GM08714 (cell line): ENCODE results near the gene RBM4.

Source experiments
- H3K4me3 ChIP-seq: fragments of 200-500 bp; sonication (Bioruptor generic); 2 replicates; pipeline ENCODE4 v1.5.1; 2014; ENCODE audit warnings: mild to moderate bottlenecking, low read length, inconsistent platforms
- ZNF274 ChIP-seq: IDR thresholded peaks from 2 replicates; pipeline ENCODE4 v1.6.1; 2012; ENCODE audit warnings: mild to moderate bottlenecking, low read depth, low read length

Gene RBM4

DNA sequence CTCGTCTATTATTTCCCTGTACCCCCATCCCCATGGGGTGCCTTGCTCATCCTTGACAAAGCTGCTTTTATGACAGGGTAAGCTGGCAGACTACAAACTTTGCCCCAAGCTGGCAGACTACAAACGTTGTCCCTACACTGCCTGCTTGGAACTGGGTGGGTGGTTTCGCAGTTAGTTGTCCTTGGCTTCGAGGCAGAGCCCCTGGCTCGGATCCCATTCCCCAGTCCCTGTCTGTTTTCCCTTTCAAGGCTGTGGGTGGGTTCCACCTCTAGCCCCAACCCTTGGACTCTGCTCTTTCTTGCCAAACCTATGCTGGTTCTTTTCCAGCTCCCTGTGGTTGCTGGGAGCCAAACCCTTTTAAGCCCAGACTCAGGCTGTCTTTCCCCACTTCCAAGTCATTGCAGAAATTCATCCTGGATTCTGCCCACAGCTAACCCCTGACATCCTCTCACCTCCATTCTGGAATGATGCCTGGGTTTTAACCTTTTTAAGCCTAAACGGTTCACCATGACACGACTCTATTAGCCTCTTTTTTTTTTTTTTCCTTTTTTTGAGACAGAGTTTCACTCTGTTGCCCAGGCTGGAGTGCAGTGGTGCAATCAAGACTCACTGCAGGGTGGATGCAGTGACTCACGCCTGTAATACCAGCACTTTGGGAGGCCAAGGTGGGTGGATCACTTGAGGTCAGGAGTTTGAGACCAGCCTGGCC is 31.2 kb upstream of the RBM4 start:
- H3K4me3 ChIP-seq = no peak overlapping the region
- no peak for TF ChIP-seq ZNF274

DNA sequence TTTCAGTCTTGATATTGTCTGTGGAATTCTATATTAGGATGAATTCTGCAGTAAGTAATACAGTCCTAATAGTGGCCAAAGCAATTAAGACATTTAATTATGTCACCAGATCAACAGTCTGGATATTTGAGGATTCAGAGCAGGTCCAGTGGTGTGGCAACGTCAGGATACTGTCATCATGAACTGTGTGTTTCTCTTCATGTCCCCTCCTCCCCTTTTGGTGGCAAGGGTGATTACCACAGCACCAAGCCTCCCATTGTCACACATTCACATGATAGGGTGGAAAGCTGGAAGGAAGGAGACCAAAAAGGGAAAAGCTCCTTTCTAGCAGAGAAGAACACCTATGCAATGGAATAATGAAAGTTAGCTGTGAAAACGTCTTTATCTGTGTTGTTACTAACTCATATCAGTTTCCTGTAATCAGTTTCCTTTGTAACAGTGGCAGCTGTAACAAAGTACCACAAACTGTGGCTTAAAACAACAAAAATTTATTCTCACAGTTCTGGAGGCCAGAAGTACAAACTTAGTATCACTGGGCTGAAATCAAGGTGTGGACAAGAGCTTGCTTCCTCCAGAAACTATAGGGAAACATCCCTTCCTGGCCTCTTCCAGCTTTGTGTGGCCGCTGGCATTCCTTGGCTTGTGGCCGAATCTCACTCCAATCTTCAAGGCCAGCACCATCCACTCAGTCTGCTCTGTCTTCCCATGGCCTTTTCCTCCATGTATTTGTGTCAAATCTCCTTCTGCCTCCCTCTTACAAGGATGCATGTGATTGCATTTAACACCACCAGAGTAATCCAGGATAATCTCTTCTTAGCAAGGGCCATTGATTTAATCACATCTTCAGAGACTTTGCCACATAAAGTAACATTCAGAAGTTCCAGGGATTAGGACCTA is 28.5 kb upstream of the RBM4 start:
- TF ChIP-seq ZNF274 = no peak
- no peak overlapping the region for H3K4me3 ChIP-seq

- H3K4me3 ChIP-seq = no peak overlapping the region
- TF ChIP-seq ZNF274 = no peak
These were observed 26.0 kb upstream of the RBM4 start for GRCh38 chr11:66612458-66612857.

- no peak for TF ChIP-seq ZNF274
- H3K4me3 ChIP-seq = no peak overlapping the region
These were observed 24.4 kb upstream of the RBM4 start for GRCh38 chr11:66614073-66614472.

GRCh38 chr11:66616379-66617154 is 21.9 kb upstream of the RBM4 start, which contains the start of gene RBM14:
Gene RBM14, plus strand, starts transcription at chr11:66616630. Its CDS starts 91 bp downstream, at chr11:66616721.
- H3K4me3 ChIP-seq = peak within 1 kb of the TSS; percentile 89
- no peak for TF ChIP-seq ZNF274

DNA sequence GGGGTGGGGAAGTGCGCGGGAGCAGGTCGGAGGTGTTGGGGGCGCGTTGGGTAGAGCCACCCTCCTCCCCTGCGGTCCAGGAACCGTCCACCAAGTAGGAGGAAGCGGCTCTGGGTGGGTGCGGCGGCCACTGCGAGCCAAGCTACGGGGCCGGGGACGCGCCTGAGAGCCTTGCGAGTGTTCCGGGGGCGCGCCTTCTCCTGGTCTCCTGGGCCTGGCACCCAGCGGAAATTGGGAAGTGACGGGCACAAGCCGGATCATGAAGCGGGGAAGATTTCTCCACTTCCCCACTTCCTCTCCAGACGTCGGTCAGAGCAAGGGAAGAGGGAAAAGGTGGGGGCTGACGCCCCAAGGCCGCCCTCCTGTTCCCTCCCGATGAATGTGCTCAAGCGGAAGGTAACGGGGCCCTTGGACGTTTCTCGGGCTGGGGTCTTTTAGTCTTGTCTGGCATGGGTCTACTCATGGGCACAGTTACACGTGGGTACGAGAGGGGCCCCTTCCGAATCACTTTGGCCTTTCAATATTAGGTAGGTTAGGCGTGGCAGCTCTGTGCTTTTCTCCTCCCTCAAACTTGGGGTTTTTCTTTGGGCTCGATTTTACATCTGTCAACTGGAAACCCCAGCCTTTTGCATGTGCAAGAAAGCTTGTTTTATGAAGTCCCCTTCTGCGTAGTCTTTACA is 21.2 kb upstream of the RBM4 start:
- no peak for TF ChIP-seq ZNF274
- peak overlapping the region; percentile 87 for H3K4me3 ChIP-seq

- peak overlapping the region; percentile 87 for H3K4me3 ChIP-seq
- no peak for TF ChIP-seq ZNF274
These were observed 19.4 kb upstream of the RBM4 start for GRCh38 chr11:66619080-66619554.

DNA sequence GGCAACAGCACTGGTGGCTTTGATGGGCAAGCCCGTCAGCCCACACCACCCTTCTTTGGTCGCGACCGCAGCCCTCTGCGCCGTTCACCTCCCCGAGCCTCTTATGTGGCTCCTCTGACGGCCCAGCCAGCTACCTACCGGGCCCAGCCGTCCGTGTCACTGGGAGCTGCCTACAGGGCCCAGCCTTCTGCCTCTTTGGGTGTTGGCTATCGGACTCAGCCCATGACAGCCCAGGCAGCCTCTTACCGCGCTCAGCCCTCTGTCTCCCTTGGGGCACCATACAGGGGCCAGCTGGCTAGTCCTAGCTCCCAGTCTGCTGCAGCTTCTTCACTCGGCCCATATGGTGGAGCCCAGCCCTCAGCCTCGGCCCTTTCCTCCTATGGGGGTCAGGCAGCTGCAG is 14.1 kb upstream of the RBM4 start:
- no peak for TF ChIP-seq ZNF274
- no peak overlapping the region for H3K4me3 ChIP-seq

- no peak overlapping the region for H3K4me3 ChIP-seq
- no peak for TF ChIP-seq ZNF274
These were observed 13.3 kb upstream of the RBM4 start for GRCh38 chr11:66625041-66625751.

GRCh38 chr11:66625752-66626149 is 12.8 kb upstream of the RBM4 start:
- H3K4me3 ChIP-seq = no peak overlapping the region
- TF ChIP-seq ZNF274 = no peak

DNA sequence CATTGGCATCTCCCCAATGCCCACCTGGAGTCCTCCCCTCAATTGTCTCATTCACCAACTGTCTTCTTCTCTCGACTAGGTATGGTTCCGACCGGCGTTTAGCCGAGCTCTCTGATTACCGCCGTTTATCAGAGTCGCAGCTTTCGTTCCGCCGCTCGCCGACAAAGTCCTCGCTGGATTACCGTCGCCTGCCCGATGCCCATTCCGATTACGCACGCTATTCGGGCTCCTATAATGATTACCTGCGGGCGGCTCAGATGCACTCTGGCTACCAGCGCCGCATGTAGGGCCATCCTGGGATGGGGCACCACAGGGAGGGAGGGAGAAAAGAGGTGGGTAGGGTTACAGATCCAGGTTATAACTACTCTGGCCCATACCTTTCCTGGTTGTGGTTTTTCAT is 12.1 kb upstream of the RBM4 start:
- no peak overlapping the region for H3K4me3 ChIP-seq
- no peak for TF ChIP-seq ZNF274

GRCh38 chr11:66626926-66627325 is 11.6 kb upstream of the RBM4 start:
- H3K4me3 ChIP-seq = no peak overlapping the region
- TF ChIP-seq ZNF274 = no peak

GRCh38 chr11:66628061-66628603 is 10.4 kb upstream of the RBM4 start:
- no peak for TF ChIP-seq ZNF274
- no peak overlapping the region for H3K4me3 ChIP-seq
